Naive thymus-derived CD4-positive, alpha-beta T cell (primary cell): ENCODE data around the gene SNRPE. TPM values are rescaled to one million over a fixed set of nuclear protein-coding genes. Genes with fewer than 3 reads are reported as not detected.

Source experiments
- ATAC-seq: fragments of 150-1000 bp; cut with Tn5 transposase; 2 replicates; pipeline ENCODE4 v1.10.0; 2021; ENCODE audit warnings: mild to moderate bottlenecking, moderate library complexity
- CTCF ChIA-PET: fragments of 350-600 bp; sonication (Branson Sonifier 250); formaldehyde crosslinking; loops from one replicate; lab custom pipeline; 2021; ENCODE audit warnings: antibody characterized with exemption; lab: Charles Lee
- POLR2A ChIA-PET: fragments of 350-600 bp; sonication (Branson Sonifier 250); formaldehyde crosslinking; loops from one replicate; lab custom pipeline; 2021; ENCODE audit warnings: antibody characterized with exemption, inconsistent platforms; lab: Charles Lee
- DNase-seq, 9 donors: peaks; one replicate each; pipeline versions ENCODE4 v3.0.0 to v3.0.0-alpha.2; 2020 to 2022; ENCODE audit warnings: mixed read lengths in 1 of 9
- H3K27ac ChIP-seq: one replicate; pipeline ENCODE4 v1.7.0; 2013; ENCODE audit warnings: mild to moderate bottlenecking, low read depth, low read length, moderate library complexity
- H3K27me3 ChIP-seq, 2 donors: one replicate each; pipeline ENCODE4 v1.7.0; 2013; ENCODE audit warnings: low read length in 2 of 2, mild to moderate bottlenecking in 2 of 2, moderate library complexity in 2 of 2; ENCODE audit not compliant: control insufficient read depth in 2 of 2, insufficient read depth in 2 of 2
- H3K36me3 ChIP-seq, 3 experiments: 1 replicate in 2 of 3; 2 replicates in 1 of 3; pipeline ENCODE4 v1.7.0; 2013; ENCODE audit warnings: low read length in 3 of 3, mild to moderate bottlenecking in 3 of 3, moderate library complexity in 1 of 3; ENCODE audit not compliant: insufficient read depth in 3 of 3, control insufficient read depth in 2 of 3
- H3K4me1 ChIP-seq, 2 donors: one replicate each; pipeline ENCODE4 v1.7.0; 2013; ENCODE audit warnings: low read length in 2 of 2, mild to moderate bottlenecking in 2 of 2, moderate library complexity in 1 of 2; ENCODE audit not compliant: control insufficient read depth in 2 of 2, insufficient read depth in 2 of 2
- H3K4me3 ChIP-seq: 2 replicates; pipeline ENCODE4 v1.7.0; 2013; ENCODE audit warnings: mild to moderate bottlenecking, low read length
- H3K9me3 ChIP-seq, 3 experiments: 1 replicate in 2 of 3; 2 replicates in 1 of 3; pipeline ENCODE4 v1.7.0; 2013; ENCODE audit warnings: low read length in 3 of 3; ENCODE audit not compliant: control insufficient read depth in 2 of 3
- H3K27ac Mint-ChIP-seq, 9 donors: one replicate each; pipeline ENCODE4 v1.8.0; 2020 to 2022; ENCODE audit warnings: mixed read lengths in 9 of 9, mild to moderate bottlenecking in 8 of 9, moderate library complexity in 5 of 9, inconsistent platforms in 2 of 9
- H3K27me3 Mint-ChIP-seq, 5 donors: one replicate each; pipeline ENCODE4 v1.8.0; 2021 to 2022; ENCODE audit warnings: mixed read lengths in 5 of 5, mild to moderate bottlenecking in 1 of 5
- H3K36me3 Mint-ChIP-seq, 5 donors: one replicate each; pipeline ENCODE4 v1.8.0; 2020 to 2022; ENCODE audit warnings: mixed read lengths in 5 of 5, mild to moderate bottlenecking in 3 of 5, inconsistent platforms in 1 of 5
- H3K4me1 Mint-ChIP-seq, 7 donors: one replicate each; pipeline ENCODE4 v1.8.0; 2020 to 2022; ENCODE audit warnings: mixed read lengths in 7 of 7, mild to moderate bottlenecking in 3 of 7, inconsistent platforms in 1 of 7
- H3K4me3 Mint-ChIP-seq, 10 donors: one replicate each; pipeline ENCODE4 v1.8.0; 2020 to 2022; ENCODE audit warnings: mild to moderate bottlenecking in 10 of 10, mixed read lengths in 10 of 10, moderate library complexity in 6 of 10, inconsistent platforms in 2 of 10
- H3K9me3 Mint-ChIP-seq, 11 donors: one replicate each; pipeline ENCODE4 v1.8.0; 2020 to 2022; ENCODE audit warnings: mixed read lengths in 11 of 11, mild to moderate bottlenecking in 4 of 11, inconsistent platforms in 1 of 11, moderate library complexity in 1 of 11
- intact Hi-C, 2 donors: fragments of 100-400 bp; cut with micrococcal nuclease; formaldehyde crosslinking; loops; one replicate each; pipeline ENCODE4 v1.15.1; 2023
- polyA plus RNA-seq, 2 donors: library from polyadenylated mRNA; unstranded; fragments of 300-500 nt; fragmentation: Illumina TruSeq; gene quantifications; one replicate each; pipeline ENCODE4 v1.2.3, GENCODE V29; 2021
- total RNA-seq, 6 experiments: library from RNA in 5 of 6; stranded (reverse) in 5 of 6; gene quantifications; 1 replicate in 5 of 6; 2 replicates in 1 of 6; pipeline ENCODE4 v1.2.3 and lab custom pipeline; 2021 to 2026

SNRPE gene
- total and polyA plus RNA-seq, 7 experiments from 2014 or later, result 54.4 to 266 (median 84.9) TPM

GRCh38 chr1:203906932-203907331 is 45.5 kb downstream of the SNRPE start:
- Mint-ChIP-seq H3K27ac (no peak overlapping the region), H3K9me3 (peaks cover 0 to 1% (median 0%) of the 10 kb centered on the region in 11 donors), H3K27me3 (peaks cover 0 to 6% (median 4%) of the 10 kb centered on the region in 5 donors), H3K36me3 (no peaks in the 10 kb centered on the region), H3K4me3 (no peak overlapping the region), H3K4me1 (no peaks in the 10 kb centered on the region)
- Histone ChIP-seq H3K27ac (no peak overlapping the region), H3K27me3 (no peaks in the 10 kb centered on the region), H3K4me3 (no peak overlapping the region), H3K9me3 (no peaks in the 10 kb centered on the region), H3K4me1 (no peaks in the 10 kb centered on the region), H3K36me3 (no peaks in the 10 kb centered on the region)
- ChIA-PET CTCF (no interaction called here), POLR2A (no interaction called here)
- ATAC-seq (no peak), DNase-seq (no peak)
- intact Hi-C loops, result no loop called here

GRCh38 chr1:203907901-203908300 is 46.5 kb downstream of the SNRPE start:
- ATAC-seq, result no peak
- POLR2A ChIA-PET, result no interaction called here

GRCh38 chr1:203911806-203912205 is 50.4 kb downstream of the SNRPE start:
- Mint-ChIP-seq H3K27me3 (peaks cover 0 to 5% (median 4%) of the 10 kb centered on the region in 5 donors), H3K4me3 (no peak overlapping the region), H3K4me1 (no peaks in the 10 kb centered on the region), H3K36me3 (peaks cover 0 to 4% (median 0%) of the 10 kb centered on the region in 5 donors), H3K27ac (no peak overlapping the region), H3K9me3 (peaks cover 0 to 2% (median 0%) of the 10 kb centered on the region in 11 donors)
- Histone ChIP-seq H3K9me3 (no peaks in the 10 kb centered on the region), H3K27ac (no peak overlapping the region), H3K4me1 (no peaks in the 10 kb centered on the region), H3K36me3 (no peaks in the 10 kb centered on the region), H3K4me3 (no peak overlapping the region), H3K27me3 (no peaks in the 10 kb centered on the region)
- ChIA-PET CTCF (no interaction called here), POLR2A (interaction anchor here (0.6 kb wide), 1 partner anchor 38 kb away, joined by 3 read pairs; no protein-coding TSS in a partner anchor)
- no peak for ATAC-seq
- intact Hi-C loops, result no loop called here
- DNase-seq, result no peak

More at GRCh38 chr1:203907901-203908300, 46.5 kb downstream of the SNRPE start:
- H3K9me3 ChIP-seq, result no peaks in the 10 kb centered on the region
- H3K27ac ChIP-seq, result no peak overlapping the region
- Mint-ChIP-seq H3K4me1 (no peaks in the 10 kb centered on the region), H3K27ac (no peak overlapping the region), H3K36me3 (no peaks in the 10 kb centered on the region), H3K4me3 (no peak overlapping the region), H3K9me3 (peaks cover 0 to 1% (median 0%) of the 10 kb centered on the region in 11 donors), H3K27me3 (peaks cover 0 to 7% (median 4%) of the 10 kb centered on the region in 5 donors)
- no peak for DNase-seq
- no peaks in the 10 kb centered on the region for H3K4me1 ChIP-seq
- no peak overlapping the region for H3K4me3 ChIP-seq
- intact Hi-C loops, result no loop called here
- H3K36me3 ChIP-seq, result no peaks in the 10 kb centered on the region
- CTCF ChIA-PET, result no interaction called here
- no peaks in the 10 kb centered on the region for H3K27me3 ChIP-seq

- H3K27me3 ChIP-seq, result no peaks in the 10 kb centered on the region
- DNase-seq, result no peak
- H3K4me1 ChIP-seq, result no peaks in the 10 kb centered on the region
- no peaks in the 10 kb centered on the region for H3K36me3 ChIP-seq
- Mint-ChIP-seq H3K36me3 (peaks cover 0 to 4% (median 0%) of the 10 kb centered on the region in 5 donors), H3K4me1 (no peaks in the 10 kb centered on the region), H3K9me3 (peaks cover 0 to 2% (median 0%) of the 10 kb centered on the region in 11 donors), H3K27ac (no peak overlapping the region), H3K27me3 (peaks cover 0 to 5% (median 4%) of the 10 kb centered on the region in 5 donors), H3K4me3 (no peak overlapping the region)
- POLR2A ChIA-PET, result interaction anchor here (0.6 kb wide), 1 partner anchor 22 kb away, joined by 3 read pairs; no protein-coding TSS in a partner anchor
- intact Hi-C loops, result no loop called here
- H3K9me3 ChIP-seq, result no peaks in the 10 kb centered on the region
- no peak overlapping the region for H3K27ac ChIP-seq
- no peak for ATAC-seq
- H3K4me3 ChIP-seq, result no peak overlapping the region
- CTCF ChIA-PET, result no interaction called here
Observed at GRCh38 chr1:203913073-203913521, 51.7 kb downstream of the SNRPE start.

GRCh38 chr1:203914292-203914691 is 52.9 kb downstream of the SNRPE start:
- no peaks in the 10 kb centered on the region for H3K4me1 Mint-ChIP-seq
- H3K27ac ChIP-seq, result no peak overlapping the region
- DNase-seq (no peak), ATAC-seq (no peak)
- no peak overlapping the region for H3K27ac Mint-ChIP-seq
- H3K27me3 ChIP-seq, result no peaks in the 10 kb centered on the region
- peaks cover 0 to 2% (median 0%) of the 10 kb centered on the region in 11 donors for H3K9me3 Mint-ChIP-seq
- H3K36me3 Mint-ChIP-seq, result peaks cover 0 to 4% (median 0%) of the 10 kb centered on the region in 5 donors
- H3K36me3 ChIP-seq, result no peaks in the 10 kb centered on the region
- peaks cover 0 to 5% (median 4%) of the 10 kb centered on the region in 5 donors for H3K27me3 Mint-ChIP-seq
- intact Hi-C loops, result no loop called here
- H3K9me3 ChIP-seq, result no peaks in the 10 kb centered on the region
- no peak overlapping the region for H3K4me3 ChIP-seq
- CTCF ChIA-PET, result interaction anchor here (0.7 kb wide), 1 partner anchor 170 kb away, joined by 3 read pairs; no protein-coding TSS in a partner anchor
- POLR2A ChIA-PET, result no interaction called here
- no peaks in the 10 kb centered on the region for H3K4me1 ChIP-seq
- no peak overlapping the region for H3K4me3 Mint-ChIP-seq

GRCh38 chr1:203915811-203916210 is 54.4 kb downstream of the SNRPE start:
- H3K27me3 Mint-ChIP-seq, result peaks cover 0 to 5% (median 4%) of the 10 kb centered on the region in 5 donors
- ATAC-seq (no peak), DNase-seq (no peak)
- H3K9me3 ChIP-seq, result no peaks in the 10 kb centered on the region
- no peaks in the 10 kb centered on the region for H3K36me3 ChIP-seq
- intact Hi-C loops, result no loop called here
- no peak overlapping the region for H3K4me3 Mint-ChIP-seq
- no peaks in the 10 kb centered on the region for H3K4me1 Mint-ChIP-seq
- H3K36me3 Mint-ChIP-seq, result peaks cover 0 to 4% (median 0%) of the 10 kb centered on the region in 5 donors
- no peak overlapping the region for H3K27ac ChIP-seq
- no peaks in the 10 kb centered on the region for H3K4me1 ChIP-seq
- no peaks in the 10 kb centered on the region for H3K27me3 ChIP-seq
- peaks cover 0 to 2% (median 0%) of the 10 kb centered on the region in 11 donors for H3K9me3 Mint-ChIP-seq
- no peak overlapping the region for H3K27ac Mint-ChIP-seq
- CTCF ChIA-PET, result no interaction called here
- H3K4me3 ChIP-seq, result no peak overlapping the region
- POLR2A ChIA-PET, result no interaction called here

GRCh38 chr1:203916756-203917155 is 55.4 kb downstream of the SNRPE start:
- no peak for DNase-seq
- H3K4me3 Mint-ChIP-seq, result no peak overlapping the region
- ChIA-PET CTCF (no interaction called here), POLR2A (no interaction called here)
- no peak overlapping the region for H3K4me3 ChIP-seq
- H3K9me3 Mint-ChIP-seq, result peaks cover 0 to 2% (median 0%) of the 10 kb centered on the region in 11 donors
- no peaks in the 10 kb centered on the region for H3K27me3 ChIP-seq
- H3K36me3 ChIP-seq, result no peaks in the 10 kb centered on the region
- ATAC-seq, result no peak
- H3K27ac ChIP-seq, result no peak overlapping the region
- H3K9me3 ChIP-seq, result no peaks in the 10 kb centered on the region
- intact Hi-C loops, result no loop called here
- peaks cover 0 to 5% (median 3%) of the 10 kb centered on the region in 5 donors for H3K27me3 Mint-ChIP-seq
- no peak overlapping the region for H3K27ac Mint-ChIP-seq
- H3K4me1 Mint-ChIP-seq, result no peaks in the 10 kb centered on the region
- H3K36me3 Mint-ChIP-seq, result peaks cover 0 to 4% (median 0%) of the 10 kb centered on the region in 5 donors
- no peaks in the 10 kb centered on the region for H3K4me1 ChIP-seq
